Liver (tissue), 3 donors: Measurements from ENCODE around the gene LIMCH1.

Experiments used
- CTCF ChIP-seq: fragments of 150-350 bp; IDR thresholded peaks from 2 replicates; pipeline ENCODE4 v1.5.1; 2017; ENCODE audit warnings: improper control_type of control experiment, low read depth, low read length; ENCODE audit not compliant: missing input control
- HNF4G ChIP-seq: IDR thresholded peaks from 2 replicates; pipeline ENCODE4 v1.6.1; 2016; ENCODE audit warnings: antibody characterized with exemption
- MAX ChIP-seq: IDR thresholded peaks from 2 replicates; pipeline ENCODE4 v1.6.1; 2016; ENCODE audit warnings: antibody characterized with exemption
- donor health status: healthy.
- donor health status: healthy.

- no peak for TF ChIP-seq CTCF
- no peak for TF ChIP-seq MAX
- no peak for TF ChIP-seq HNF4G
Observed at GRCh38 chr4:41657561-41657960, 119.6 kb downstream of the LIMCH1 start.
